ENCODE results near the gene CLNK. TPM values are rescaled to one million over a fixed set of nuclear protein-coding genes. Genes with fewer than 3 reads are reported as not detected.

CLNK gene
- polyA plus RNA-seq, 1 of the 3 experiments (the other 2 are of a cell fraction), result not detected

- TF ChIP-seq CTCF (IDR thresholded peaks at IDR 0.05) (no peak), NFIC (IDR thresholded peaks at IDR 0.05; ENCODE audit: borderline replicate concordance) (no peak), YY1 (IDR thresholded peaks at IDR 0.05; ENCODE audit: low read depth) (no peak), SMC3 (IDR thresholded peaks at IDR 0.05; ENCODE audit: low read depth, low read length) (no peak), EZH2phosphoT487 (IDR thresholded peaks at IDR 0.05; ENCODE audit: borderline replicate concordance, low read depth) (no peak), SIN3A (IDR thresholded peaks at IDR 0.05; ENCODE audit: borderline replicate concordance, low read depth, low read length) (no peak), FOSL2 (IDR thresholded peaks at IDR 0.05; ENCODE audit: borderline replicate concordance, low read depth) (no peak)
- TF ChIP-seq, protein P1, sequence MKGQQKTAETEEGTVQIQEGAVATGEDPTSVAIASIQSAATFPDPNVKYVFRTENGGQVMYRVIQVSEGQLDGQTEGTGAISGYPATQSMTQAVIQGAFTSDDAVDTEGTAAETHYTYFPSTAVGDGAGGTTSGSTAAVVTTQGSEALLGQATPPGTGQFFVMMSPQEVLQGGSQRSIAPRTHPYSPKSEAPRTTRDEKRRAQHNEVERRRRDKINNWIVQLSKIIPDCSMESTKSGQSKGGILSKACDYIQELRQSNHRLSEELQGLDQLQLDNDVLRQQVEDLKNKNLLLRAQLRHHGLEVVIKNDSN (IDR thresholded peaks at IDR 0.05; ENCODE audit: borderline replicate concordance, low read depth), result no peak
- DNase-seq, result no peak
- WGBS (ENCODE audit: low lambda C conversion rate), result 3% methylated on average over 3 of the region's 3 CpGs
These were observed 29.0 kb upstream of the CLNK start for GRCh38 chr4:10713591-10713990.

GRCh38 chr4:10706236-10706635 lies 21.7 kb upstream of the CLNK start:
- no peaks in the 10 kb centered on the region for H3K27me3 ChIP-seq (ENCODE audit: insufficient read depth)
- WGBS (ENCODE audit: low lambda C conversion rate), result 0% methylated on average over 1 of the region's 1 CpG
- no peak overlapping the region for H3K4me3 ChIP-seq (ENCODE audit: low read depth in 2 of 2, low read length in 1 of 2)
- ChIA-PET POLR2A (no interaction called here), CTCF (no interaction called here)
- no peak overlapping the region for H3K27ac ChIP-seq (ENCODE audit: low read depth in 2 of 2, low read length in 1 of 2)
- H3K9me2 ChIP-seq, result no peaks in the 10 kb centered on the region
- no peaks in the 10 kb centered on the region for H3K9me3 ChIP-seq
- no peak overlapping the region for H3K9ac ChIP-seq
- DNase-seq, result no peak
- H2AFZ ChIP-seq (ENCODE audit: low read depth), result no peak overlapping the region
- no peak overlapping the region for H3K4me2 ChIP-seq
- no peaks in the 10 kb centered on the region for H4K20me1 ChIP-seq (ENCODE audit: insufficient read depth)
- H3K4me1 ChIP-seq (ENCODE audit: control insufficient read depth in 1 of 2, insufficient read depth in 2 of 2, low read depth in 1 of 2, low read length in 1 of 2), result no peaks in the 10 kb centered on the region
- no peaks in the 10 kb centered on the region for H3F3A ChIP-seq (replicated peaks; ENCODE audit: insufficient read depth)
- no peaks in the 10 kb centered on the region for H3K36me3 ChIP-seq (replicated peaks in 1 of 2; ENCODE audit: control insufficient read depth in 1 of 2, insufficient read depth in 2 of 2, low read length in 1 of 2)
- H3K79me2 ChIP-seq (ENCODE audit: insufficient read depth), result no peaks in the 10 kb centered on the region
- TF ChIP-seq TCF12 (IDR thresholded peaks at IDR 0.05), result no peak
- TF ChIP-seq EP300 (IDR thresholded peaks at IDR 0.05; ENCODE audit: borderline replicate concordance in 1 of 2, low read depth in 1 of 2, low read length in 1 of 2), result no peak
- TF ChIP-seq RAD21 (IDR thresholded peaks at IDR 0.05; ENCODE audit: low read length), result no peak
- no peak for TF ChIP-seq CHD2 (IDR thresholded peaks at IDR 0.05; ENCODE audit: low read length, partially characterized antibody)
- TF ChIP-seq, protein P2, sequence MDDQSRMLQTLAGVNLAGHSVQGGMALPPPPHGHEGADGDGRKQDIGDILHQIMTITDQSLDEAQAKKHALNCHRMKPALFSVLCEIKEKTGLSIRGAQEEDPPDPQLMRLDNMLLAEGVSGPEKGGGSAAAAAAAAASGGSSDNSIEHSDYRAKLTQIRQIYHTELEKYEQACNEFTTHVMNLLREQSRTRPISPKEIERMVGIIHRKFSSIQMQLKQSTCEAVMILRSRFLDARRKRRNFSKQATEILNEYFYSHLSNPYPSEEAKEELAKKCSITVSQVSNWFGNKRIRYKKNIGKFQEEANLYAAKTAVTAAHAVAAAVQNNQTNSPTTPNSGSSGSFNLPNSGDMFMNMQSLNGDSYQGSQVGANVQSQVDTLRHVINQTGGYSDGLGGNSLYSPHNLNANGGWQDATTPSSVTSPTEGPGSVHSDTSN (IDR thresholded peaks at IDR 0.05), result no peak
- TF ChIP-seq MXI1 (IDR thresholded peaks at IDR 0.05; ENCODE audit: low read depth, low read length), result no peak
- no peak for TF ChIP-seq RCOR1 (IDR thresholded peaks at IDR 0.05; ENCODE audit: low read length)
- TF ChIP-seq JUND (IDR thresholded peaks at IDR 0.05), result no peak
- no peak for TF ChIP-seq FOXM1 (IDR thresholded peaks at IDR 0.05; ENCODE audit: low read depth)
- no peak for TF ChIP-seq GABPA (IDR thresholded peaks at IDR 0.05; ENCODE audit: low read depth)
- TF ChIP-seq CTCF (IDR thresholded peaks at IDR 0.05), result no peak

More at GRCh38 chr4:10713591-10713990, 29.0 kb upstream of the CLNK start:
- H3K9me2 ChIP-seq, result no peaks in the 10 kb centered on the region
- no peaks in the 10 kb centered on the region for H3K4me1 ChIP-seq (ENCODE audit: control insufficient read depth in 1 of 2, insufficient read depth in 2 of 2, low read depth in 1 of 2, low read length in 1 of 2)
- H3K27me3 ChIP-seq (ENCODE audit: insufficient read depth), result no peaks in the 10 kb centered on the region
- H3K9ac ChIP-seq, result no peak overlapping the region
- no peaks in the 10 kb centered on the region for H3F3A ChIP-seq (replicated peaks; ENCODE audit: insufficient read depth)
- POLR2A ChIA-PET, result no interaction called here
- no peak overlapping the region for H3K4me3 ChIP-seq (ENCODE audit: low read depth in 2 of 2, low read length in 1 of 2)
- no peaks in the 10 kb centered on the region for H3K36me3 ChIP-seq (replicated peaks in 1 of 2; ENCODE audit: control insufficient read depth in 1 of 2, insufficient read depth in 2 of 2, low read length in 1 of 2)
- no peaks in the 10 kb centered on the region for H3K79me2 ChIP-seq (ENCODE audit: insufficient read depth)
- CTCF ChIA-PET, result no interaction called here
- H4K20me1 ChIP-seq (ENCODE audit: insufficient read depth), result no peaks in the 10 kb centered on the region
- H3K4me2 ChIP-seq, result no peak overlapping the region
- no peak overlapping the region for H3K27ac ChIP-seq (ENCODE audit: low read depth in 2 of 2, low read length in 1 of 2)
- H3K9me3 ChIP-seq, result no peaks in the 10 kb centered on the region
- H2AFZ ChIP-seq (ENCODE audit: low read depth), result no peak overlapping the region
